GM18858 (cell line): ENCODE results near the gene KCNAB2.
"Not testable (repeated sequence)": the region's sequence is repeated elsewhere in the genome, so short reads cannot be mapped to it uniquely, and the experiment has no call there.

Experiments used
- ATAC-seq: cut with Tn5 transposase; IDR thresholded peaks from one replicate; pipeline ENCODE4 v1.9.1; 2021; ENCODE audit not compliant: unreplicated experiment

Gene KCNAB2

DNA sequence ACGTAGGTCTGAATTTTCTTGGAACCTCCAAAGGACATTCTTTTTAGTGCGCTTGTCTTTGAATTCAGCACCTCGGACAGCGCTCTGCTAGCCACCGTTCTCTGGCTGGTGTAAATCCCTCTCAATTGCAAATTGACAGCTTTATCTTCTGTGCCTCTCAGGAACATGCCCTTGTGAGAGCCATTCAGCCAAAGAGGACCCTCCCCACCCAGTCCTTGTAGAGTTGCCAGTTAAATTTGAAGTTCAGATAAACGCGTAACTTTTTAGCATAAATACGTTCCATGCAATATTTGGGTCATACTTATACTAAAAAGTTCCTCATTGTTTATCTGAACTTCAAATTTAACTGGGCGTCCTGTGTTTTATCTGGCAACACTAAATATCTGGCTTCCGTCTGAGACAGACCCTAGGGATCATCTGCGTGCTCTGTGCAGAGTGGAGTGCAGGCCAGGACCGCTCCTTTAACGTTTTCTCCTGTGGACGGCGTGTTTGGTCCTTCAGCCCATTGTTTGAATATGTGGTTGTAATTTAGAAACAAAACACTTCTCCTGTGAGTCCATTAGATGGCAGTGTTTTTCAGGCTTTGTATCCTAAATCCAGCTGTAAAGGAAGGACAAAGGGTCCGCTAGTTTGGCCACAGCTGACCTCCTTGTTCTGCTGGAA lies 7.0 kb downstream of the KCNAB2 start:
- ATAC-seq, result no peak

DNA sequence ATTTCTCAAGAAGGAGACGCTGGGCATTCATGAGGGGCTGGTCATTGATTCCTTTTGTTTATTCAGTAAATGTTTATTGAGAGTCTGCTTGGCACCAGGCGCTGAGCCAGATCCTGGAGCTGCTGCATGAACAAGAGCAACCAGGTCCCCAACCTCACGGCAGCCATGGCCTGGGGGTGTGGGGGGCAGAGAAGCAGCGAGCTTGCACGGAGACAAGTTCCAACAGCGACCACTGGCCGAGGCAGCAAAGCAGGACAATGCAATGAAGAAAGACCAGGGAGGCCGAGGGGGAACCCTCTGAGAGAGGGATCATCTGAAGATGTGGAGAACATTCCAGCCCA lies 7.5 kb downstream of the KCNAB2 start:
- no peak for ATAC-seq

DNA sequence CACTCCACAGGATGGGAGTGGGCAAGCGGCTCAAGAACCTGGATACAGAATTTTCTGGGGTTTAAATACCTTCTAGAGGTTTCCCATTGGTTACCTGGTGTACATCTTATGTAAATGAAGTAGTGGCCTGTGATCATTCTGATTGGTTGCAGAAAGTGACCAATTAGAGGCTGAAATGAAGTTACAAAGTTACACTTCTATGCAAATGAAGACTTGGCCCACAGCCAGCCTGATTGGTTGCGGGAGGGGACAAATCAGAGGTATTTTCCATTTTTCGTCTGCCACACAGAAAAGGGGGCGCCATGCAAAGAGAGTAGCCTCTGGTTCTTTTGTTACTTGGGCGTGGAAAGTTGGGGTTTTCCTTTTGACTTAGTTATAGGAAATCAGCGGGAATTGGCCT lies 8.9 kb downstream of the KCNAB2 start:
- ATAC-seq, result no peak

DNA sequence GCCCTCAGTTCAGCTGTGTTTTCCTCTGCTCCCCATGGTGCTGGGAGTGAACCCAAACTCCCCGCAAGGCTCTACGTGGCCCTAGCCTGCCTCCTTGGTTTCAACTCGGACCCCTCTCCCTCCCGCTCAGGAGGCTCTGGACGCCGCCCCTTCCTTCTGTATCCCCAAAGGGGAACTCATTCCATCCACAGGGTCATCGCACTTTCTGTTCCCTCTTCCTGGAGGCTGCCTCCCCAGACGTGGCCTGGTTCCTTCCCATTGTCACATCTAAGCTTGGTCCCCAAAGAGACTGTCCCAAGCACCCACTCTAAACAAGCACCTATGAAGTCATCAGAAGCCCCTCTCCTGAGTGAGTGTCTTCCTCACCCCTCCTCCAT lies 10.9 kb downstream of the KCNAB2 start:
- no peak for ATAC-seq

DNA sequence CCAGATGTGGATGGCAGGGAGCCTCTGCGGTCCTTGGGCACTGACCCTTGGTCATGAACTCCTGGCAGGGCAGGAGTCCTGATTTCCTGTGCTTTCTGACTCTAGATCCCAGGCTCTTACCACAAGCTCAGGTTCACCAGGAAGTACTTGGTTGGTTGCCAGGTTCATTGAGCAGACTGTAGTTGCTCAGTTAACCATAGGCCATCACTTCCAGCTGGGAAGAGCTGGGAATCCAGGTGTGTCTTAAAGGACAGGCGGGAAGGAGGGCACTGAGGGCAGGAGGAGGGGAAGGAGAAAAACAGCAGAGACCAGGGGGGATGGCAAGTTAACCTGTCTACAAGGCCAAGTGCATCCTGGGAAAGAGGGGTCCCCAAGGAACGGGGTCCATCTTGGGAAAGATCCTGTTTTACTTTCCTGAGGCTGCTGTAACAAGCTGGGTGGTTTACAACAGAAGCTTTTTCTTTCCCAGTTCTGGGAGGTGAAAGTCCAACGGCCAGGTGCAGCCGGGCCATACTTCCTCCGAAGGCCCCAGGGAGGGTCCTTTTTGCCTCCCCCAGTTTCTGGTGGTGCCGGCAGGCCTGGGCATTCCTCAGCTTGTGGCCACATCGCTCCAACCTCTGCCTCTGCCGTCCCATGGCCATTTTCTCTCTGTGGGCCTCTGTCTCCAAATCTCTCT lies 11.6 kb downstream of the KCNAB2 start:
- ATAC-seq, result no peak

DNA sequence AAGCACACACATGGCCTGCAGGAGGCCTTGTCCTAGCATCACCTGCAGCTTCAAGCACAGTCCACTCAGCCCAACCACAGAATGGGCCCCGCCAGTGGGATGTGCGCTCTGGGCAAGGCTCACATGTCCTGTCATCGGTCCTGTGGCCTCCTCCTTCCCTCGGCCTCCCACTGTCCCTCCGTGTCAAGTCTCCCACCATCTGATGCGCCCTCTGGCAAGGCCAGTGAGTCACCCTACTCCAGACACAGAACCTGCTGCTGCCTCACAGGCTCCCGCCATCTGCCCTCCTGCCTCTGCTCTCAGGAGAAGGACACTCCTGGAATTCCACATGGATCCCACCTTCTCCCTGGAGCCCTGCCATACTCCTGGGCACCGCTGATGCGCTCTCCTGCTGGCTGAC lies 14.2 kb downstream of the KCNAB2 start:
- ATAC-seq, result no peak

DNA sequence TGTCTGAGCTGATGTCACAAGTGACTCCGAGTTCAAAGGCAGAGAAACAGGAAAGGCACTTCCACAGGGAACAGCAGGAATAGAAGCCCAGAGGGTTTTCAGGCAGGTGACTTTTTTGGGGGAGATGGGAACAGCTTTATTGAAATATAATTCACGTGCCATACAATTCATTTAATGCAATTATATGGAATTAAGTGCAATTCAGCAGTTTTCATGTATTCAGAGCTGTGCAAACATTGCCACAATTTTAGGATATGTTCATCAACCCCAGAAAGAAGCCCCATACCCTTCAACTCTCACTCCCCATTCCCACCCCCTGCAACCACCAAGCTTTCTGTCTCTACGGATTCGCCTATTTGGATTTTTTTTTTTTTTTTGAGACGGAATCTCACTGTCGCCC lies 17.0 kb downstream of the KCNAB2 start:
- ATAC-seq, result no peak

DNA sequence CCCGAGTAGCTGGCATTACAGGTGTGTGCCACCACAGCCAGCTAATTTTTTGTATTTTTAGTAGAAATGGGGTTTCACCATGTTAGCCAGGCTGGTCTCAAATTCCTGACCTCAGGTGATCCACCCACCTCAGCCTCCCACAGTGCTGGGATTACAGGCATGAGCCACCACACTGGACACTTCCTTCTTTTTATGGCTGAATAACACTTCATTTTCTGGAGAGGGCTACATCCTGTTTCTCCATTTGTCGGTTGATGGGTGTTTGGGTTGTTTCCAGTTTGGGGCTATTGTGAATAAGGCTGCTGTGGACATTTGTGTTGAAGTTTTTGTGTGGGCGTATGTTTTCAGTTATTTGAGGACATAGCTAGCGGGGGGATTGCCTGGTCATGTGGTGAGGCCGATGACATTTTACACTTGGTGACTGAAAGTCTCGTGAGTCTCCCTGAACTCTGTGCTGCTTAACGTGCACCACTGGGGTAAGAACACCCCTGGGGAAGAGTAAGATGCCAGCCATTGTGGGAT lies 17.9 kb downstream of the KCNAB2 start:
- ATAC-seq, result not testable (repeated sequence)

DNA sequence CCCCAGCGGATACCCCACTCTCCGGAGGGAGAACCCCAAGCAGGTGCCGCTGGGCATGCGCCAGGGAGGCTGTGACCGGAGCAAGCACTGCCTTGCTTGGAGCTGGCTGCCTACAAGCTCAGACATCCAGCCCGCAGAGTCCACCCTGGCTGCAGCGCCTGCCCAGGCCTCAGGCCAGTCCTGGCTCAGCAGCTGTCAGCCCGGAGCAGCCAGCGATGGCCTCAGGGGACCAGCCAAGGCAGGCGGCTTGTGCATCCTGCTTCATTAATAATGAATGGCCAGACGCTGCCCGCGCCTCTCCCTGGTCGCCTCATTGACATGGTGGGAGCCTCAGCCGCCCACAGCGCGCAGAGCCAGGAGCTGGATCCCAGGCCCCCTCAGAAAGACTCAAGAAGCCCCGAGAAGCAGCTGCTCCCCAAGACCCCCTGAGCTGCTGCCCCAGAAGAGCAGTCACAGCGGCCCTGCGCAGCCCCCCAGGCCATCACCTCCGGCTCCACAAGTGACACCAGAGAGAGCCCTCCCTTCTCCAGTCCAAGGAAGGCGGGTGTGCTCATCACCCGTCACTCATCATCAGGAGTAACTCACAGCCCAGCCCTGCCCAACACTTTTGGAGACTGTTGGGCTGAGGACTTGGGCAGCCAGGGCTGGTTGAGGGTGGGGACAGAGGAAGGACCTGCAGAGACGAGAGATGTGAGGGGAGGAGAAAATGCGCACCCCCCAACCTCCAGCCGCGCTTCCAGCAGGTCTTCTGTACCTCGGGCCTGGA lies 19.6 kb downstream of the KCNAB2 start:
- no peak for ATAC-seq

DNA sequence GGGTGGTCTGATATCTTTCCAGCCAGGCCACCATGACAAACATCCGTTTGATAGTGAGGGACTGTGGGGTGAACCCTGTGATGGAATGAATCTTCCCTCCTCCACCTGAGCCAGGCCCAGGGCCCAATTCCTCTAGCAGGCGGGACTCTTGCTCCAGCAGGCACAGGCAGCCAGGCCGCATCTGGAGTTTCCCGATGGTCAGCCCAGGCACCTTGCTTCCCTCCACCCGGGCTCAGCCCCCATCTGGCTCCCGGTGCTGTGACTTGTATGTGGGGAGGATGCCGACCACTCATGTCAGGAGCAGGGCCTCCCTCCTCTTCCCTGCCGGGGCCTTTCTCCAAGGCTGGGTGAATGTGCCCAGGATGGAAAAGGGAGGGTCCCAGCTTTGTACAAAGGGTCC lies 21.0 kb downstream of the KCNAB2 start:
- ATAC-seq, result no peak

DNA sequence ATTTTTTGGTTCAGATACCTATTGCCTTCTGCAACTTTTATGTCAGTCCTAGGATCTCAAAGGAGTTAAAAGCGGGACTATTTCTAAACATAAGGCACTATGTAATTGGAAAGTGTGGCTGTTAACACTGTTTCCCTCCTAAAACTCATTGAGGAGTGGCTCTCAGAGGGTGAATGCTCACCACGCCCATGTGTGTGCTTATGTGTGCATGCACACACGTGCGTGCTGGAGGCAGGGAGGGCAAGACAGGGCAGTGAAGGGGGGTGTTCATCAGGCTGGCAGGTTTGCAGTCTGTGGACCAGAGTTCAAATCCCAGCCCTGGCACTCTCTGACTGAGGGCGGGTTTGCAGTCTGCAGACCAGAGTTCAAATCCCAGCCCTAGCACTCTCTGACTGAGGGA lies 22.4 kb downstream of the KCNAB2 start:
- ATAC-seq, result no peak

DNA sequence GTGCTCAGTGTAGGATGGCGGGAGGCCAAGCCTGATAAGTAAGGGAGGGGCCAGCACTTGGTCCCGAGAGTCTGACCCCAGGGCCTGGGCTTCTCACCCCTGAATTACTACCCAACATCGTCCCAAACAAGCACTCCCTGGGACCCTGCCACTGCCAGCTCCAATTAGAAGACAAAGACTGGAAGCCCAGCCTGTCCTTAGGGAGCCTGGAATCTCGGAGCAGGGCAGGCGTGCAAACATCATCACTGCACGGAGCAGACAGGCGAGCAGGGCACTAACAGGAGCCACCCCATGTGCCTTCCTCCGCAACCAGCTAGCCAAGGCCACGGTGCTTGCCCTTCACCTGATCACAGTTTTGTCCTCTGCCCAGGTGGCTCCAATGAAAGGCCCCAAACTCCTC lies 23.2 kb downstream of the KCNAB2 start:
- ATAC-seq, result no peak

DNA sequence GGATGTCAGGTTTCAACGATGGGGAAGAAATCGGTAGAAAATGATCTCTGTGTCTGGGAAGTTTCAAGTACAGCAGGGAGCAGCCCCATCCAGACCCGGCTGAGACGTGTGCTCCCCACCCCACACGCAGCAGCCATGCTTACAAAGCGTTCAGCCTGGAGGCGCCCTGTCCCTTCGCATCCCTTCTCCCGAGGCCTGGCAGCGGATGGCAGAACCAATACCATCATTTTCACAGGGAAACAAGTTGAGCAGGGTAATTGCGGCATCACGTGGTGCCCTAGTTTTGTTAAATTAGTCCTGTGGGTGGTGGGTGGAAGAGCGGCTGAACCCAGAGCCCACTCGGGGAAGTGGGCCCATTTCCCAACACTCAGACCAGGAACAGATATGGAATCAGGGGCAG lies 23.9 kb downstream of the KCNAB2 start:
- ATAC-seq, result no peak

DNA sequence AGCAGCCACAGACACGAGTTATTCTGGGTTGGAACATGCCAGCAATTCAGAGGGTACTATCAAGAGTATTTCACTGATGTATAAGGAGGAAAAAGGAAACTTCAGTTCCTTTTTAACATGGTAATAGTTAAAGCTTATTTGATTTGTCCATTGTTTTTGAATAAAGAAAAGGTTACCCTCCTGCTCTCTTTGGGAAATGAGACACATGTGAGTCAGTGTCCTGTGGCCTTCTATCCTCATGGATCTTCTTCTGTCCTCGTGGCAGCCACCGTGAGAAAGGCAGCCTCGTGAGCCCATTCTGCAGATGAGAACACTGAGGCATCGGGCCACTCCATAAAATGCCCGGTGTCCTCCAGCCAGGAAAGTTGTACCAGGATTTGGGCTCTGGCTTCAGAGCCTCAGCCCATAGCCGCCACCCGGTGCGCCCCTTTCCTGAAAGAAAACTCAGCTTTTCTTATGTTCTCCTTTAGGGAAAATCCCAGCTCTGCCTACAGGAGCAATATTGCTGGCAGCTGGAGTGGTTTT lies 24.8 kb downstream of the KCNAB2 start:
- ATAC-seq, result no peak

DNA sequence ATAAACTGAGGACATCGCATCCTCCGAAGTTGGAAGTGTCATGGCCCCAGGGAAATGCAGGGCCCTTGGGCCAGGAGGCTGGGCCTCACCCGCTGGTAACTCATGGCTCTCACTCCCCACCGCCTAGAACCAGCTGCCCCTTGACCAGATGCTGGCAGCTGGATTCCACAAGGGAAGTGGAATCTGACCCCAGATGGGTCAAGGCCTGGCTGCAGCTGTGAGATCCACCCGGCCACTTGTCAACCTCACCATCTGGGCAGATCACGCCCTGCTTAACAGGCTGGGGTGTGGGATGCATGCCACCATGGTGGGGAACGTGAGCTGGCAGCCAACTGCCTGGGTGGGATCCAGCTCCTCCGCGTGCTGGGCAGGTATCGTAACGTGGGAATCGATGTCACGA lies 25.5 kb downstream of the KCNAB2 start:
- no peak for ATAC-seq

DNA sequence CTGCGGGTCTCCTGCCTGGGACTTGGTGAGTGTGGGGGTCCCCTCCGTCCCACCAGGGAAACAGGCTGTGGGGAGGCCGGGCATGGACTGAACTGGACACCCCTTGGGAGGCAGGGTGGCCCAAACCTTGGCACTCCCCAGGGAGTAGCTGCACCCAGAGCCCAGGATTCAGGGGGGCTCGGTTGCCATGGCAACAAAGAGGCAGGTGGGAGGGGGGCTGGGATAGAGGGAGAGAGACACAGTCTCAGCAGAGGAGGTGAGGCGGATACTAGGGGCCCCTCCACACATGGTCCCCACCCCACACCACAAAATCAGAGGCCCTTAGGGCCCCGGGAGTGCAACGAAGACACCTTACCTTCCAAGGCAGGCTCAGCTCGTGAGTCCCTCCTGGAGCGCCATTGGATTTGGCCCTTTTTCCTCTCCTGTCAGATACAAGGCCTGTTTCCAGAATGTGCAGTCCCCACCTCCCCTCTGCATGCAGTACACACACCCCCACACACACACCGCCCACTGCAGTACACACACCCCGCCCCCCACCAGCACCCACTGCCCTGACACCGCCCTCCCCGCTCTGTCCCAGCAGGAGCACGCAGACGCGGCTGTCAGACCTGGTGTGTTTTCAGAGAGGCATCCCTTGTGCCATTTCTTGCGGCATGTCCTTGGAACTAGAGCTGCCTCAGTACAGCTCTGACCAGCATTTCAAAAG lies 27.2 kb downstream of the KCNAB2 start:
- ATAC-seq, result no peak

DNA sequence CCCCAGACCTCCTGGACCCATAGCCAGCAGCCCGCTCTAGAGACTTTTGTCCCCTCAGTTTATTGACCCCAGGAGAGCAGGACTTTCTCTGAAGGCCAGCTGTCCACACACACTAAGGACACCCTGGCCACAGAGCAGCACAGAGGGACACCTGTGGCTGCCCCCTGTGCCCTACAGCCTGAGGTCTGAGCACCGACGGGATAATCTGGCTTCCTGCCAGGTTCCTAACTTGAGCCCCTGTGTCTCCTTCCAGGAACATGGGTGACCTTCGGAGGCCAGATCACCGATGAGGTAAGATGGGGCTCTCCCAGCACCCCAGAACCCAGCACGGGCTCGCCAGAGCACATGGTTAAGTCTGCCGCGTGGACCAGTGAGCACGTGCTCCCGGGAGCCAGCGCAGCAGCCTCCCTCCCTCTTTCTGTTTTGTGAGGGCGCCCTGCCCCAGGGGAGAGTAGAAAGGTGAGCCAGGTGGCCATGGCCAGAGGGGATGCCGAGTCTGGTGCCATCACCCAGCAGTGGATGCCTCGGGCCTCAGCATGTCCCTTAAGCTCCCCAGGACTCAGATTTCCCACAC lies 27.9 kb downstream of the KCNAB2 start:
- no peak for ATAC-seq

DNA sequence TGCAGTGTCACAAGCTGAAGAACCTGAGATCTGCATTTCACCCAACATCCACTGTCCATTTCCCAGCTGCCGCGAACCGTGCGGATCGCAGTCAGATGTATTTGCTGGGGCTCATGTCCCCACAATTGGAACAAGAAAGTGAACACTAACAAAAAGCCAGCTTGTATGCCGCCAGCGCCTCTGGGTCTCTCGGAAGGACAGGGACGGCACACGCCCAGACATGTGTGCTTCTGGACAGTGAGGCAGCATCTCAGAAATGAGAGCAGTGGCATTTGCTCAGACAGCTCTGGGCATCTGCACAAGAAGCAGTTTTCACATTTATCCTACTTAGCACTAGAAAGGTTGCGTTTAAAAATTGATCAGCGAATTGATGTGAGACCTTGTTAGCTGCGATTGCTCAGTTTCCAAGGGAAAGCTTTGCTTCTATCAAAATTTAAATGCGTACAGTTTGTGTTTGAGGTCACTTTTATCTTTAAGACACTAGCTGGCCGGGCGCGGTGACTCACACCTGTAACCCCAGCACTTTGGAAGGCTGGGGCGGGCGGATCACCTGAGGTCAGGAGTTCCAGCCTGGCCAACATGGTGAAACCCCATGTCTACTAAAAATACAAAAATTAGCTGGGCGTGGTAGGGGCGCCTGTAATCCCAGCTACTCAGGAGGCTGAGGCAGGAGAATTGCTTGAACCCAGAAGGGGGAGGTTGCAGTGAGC lies 28.7 kb downstream of the KCNAB2 start:
- ATAC-seq, result no peak

DNA sequence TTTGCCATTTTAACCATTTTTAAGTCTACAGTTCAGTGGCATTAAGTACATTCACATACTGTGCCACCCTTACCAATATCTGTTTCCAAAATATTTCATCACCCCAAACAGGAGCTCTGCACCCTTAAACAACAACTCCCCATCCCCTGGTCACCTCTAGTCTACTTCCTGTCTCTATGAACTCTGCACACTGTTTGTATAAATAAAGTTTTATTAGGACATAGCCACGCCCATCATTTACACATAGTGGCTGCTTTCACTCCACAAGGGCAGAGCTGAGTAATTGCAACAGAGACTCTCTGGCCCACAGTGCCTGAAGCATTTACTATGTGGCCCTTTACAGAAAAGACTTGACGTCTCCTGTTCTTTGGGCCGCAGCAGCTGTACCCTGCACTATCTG lies 30.1 kb downstream of the KCNAB2 start:
- no peak for ATAC-seq

DNA sequence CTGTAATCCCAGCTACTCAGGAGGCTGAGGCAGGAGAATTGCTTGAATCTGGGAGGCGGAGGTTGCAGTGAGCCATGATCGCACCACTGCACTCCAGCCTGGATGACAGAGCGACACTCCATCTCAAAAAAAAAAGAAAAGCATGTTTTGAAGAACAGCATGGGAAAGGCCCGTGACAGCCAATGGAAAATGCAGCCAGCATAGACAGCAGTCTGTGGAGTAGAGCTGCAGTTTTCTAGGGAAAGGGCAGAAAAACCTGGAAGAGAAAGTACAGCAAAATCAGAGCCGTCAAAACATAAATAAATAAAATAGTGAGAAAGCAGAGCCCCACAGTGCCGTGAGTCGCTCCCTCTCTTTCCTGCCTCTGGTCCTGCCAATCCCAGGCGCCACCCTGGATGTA lies 31.4 kb downstream of the KCNAB2 start:
- not testable (repeated sequence) for ATAC-seq
